ENCODE measurements around the gene RAB7B. TPM values are rescaled to one million over a fixed set of nuclear protein-coding genes. Genes with fewer than 3 reads are reported as not detected.

The RAB7B gene
- total and polyA plus RNA-seq, 2 of the 13 experiments (the other 11 are each of a cell fraction or from before 2014, with no cell fraction given) = 0.05 to 0.46 TPM

GRCh38 chr1:205992218-205992882 lies 10.8 kb downstream of the RAB7B start:
- no peaks in the 10 kb centered on the region for H4K20me1 ChIP-seq (ENCODE audit: insufficient read depth, low read length)
- H3K79me2 ChIP-seq (ENCODE audit: insufficient read depth, low read length) = no peaks in the 10 kb centered on the region
- H3K4me1 ChIP-seq (ENCODE audit: insufficient read depth, low read length) = no peaks in the 10 kb centered on the region
- 75% methylated on average over 14 of the region's 14 CpGs for WGBS (ENCODE audit: low lambda C conversion rate)
- no peak overlapping the region for H3K4me3 ChIP-seq (replicated peaks in 1 of 3; ENCODE audit: insufficient read depth in 1 of 3, low read depth in 2 of 3, low read length in 3 of 3)
- no peak overlapping the region for H2AFZ ChIP-seq (ENCODE audit: low read length)
- BruUV-seq (replicated peaks) = no TSS peak
- intact Hi-C loops (cut with micrococcal nuclease; ENCODE audit: unreplicated experiment) = no loop called here
- H3K9ac ChIP-seq (ENCODE audit: insufficient read depth, low read depth, low read length) = no peak overlapping the region
- H3K27me3 ChIP-seq (ENCODE audit: control insufficient read depth in 1 of 2, insufficient read depth in 2 of 2, low read length in 2 of 2) = peaks cover 0 to 9% of the 10 kb centered on the region in 2 experiments; a peak in 2 of 5 replicates
- no peaks in the 10 kb centered on the region for H3K36me3 ChIP-seq (replicated peaks in 1 of 2; ENCODE audit: control insufficient read depth in 1 of 2, insufficient read depth in 2 of 2, low read length in 2 of 2)
- DNase-seq (ENCODE audit: low spot score) (no peak), ATAC-seq (no peak), FAIRE-seq (no peak)
- in situ Hi-C loops (cut with HindIII; ENCODE audit: extremely low pct_ligation_motif_present, low pct_unique_long_range_greater_than_20kb) = no loop called here
- TF ChIP-seq ZNF30 (CRISPR knock-in tag; IDR thresholded peaks at IDR 0.05) (no peak), CHD2 (IDR thresholded peaks at IDR 0.05; ENCODE audit: low read depth, low read length) (no peak), NR0B2 (CRISPR knock-in tag; IDR thresholded peaks at IDR 0.05) (no peak), ZNF577 (CRISPR knock-in tag; IDR thresholded peaks at IDR 0.05; ENCODE audit: borderline replicate concordance, low read depth) (no peak)
- POLR2A ChIA-PET = no interaction called here
- H3K4me2 ChIP-seq (ENCODE audit: low read depth, low read length) = no peak overlapping the region
- no peak overlapping the region for H3K27ac ChIP-seq (ENCODE audit: extremely low read length, insufficient read depth, low read length)
- CTCF ChIA-PET (ENCODE audit: low intra/inter-chr PET ratio, low total read pairs) = no interaction called here
- no peaks in the 10 kb centered on the region for H3K9me3 ChIP-seq (ENCODE audit: low read length)

- no peaks in the 10 kb centered on the region for H3K36me3 ChIP-seq (replicated peaks in 1 of 2; ENCODE audit: control insufficient read depth in 1 of 2, insufficient read depth in 2 of 2, low read length in 2 of 2)
- no peaks in the 10 kb centered on the region for H3K79me2 ChIP-seq (ENCODE audit: insufficient read depth, low read length)
- no peaks in the 10 kb centered on the region for H3K9me3 ChIP-seq (ENCODE audit: low read length)
- no TSS peak for BruUV-seq (replicated peaks)
- H3K27ac ChIP-seq (ENCODE audit: extremely low read length, insufficient read depth, low read length) = no peak overlapping the region
- H3K9ac ChIP-seq (ENCODE audit: insufficient read depth, low read depth, low read length) = no peak overlapping the region
- DNase-seq (ENCODE audit: low spot score) = no peak
- POLR2A ChIA-PET = no interaction called here
- H2AFZ ChIP-seq (ENCODE audit: low read length) = no peak overlapping the region
- intact Hi-C loops (cut with micrococcal nuclease; ENCODE audit: unreplicated experiment) = no loop called here
- H3K27me3 ChIP-seq (ENCODE audit: control insufficient read depth in 1 of 2, insufficient read depth in 2 of 2, low read length in 2 of 2) = peaks cover 0 to 9% of the 10 kb centered on the region in 2 experiments; a peak in 2 of 5 replicates
- H3K4me2 ChIP-seq (ENCODE audit: low read depth, low read length) = no peak overlapping the region
- CTCF ChIA-PET (ENCODE audit: low intra/inter-chr PET ratio, low total read pairs) = no interaction called here
- H4K20me1 ChIP-seq (ENCODE audit: insufficient read depth, low read length) = no peaks in the 10 kb centered on the region
- in situ Hi-C loops (cut with HindIII; ENCODE audit: extremely low pct_ligation_motif_present, low pct_unique_long_range_greater_than_20kb) = no loop called here
- H3K4me3 ChIP-seq (replicated peaks in 1 of 3; ENCODE audit: insufficient read depth in 1 of 3, low read depth in 2 of 3, low read length in 3 of 3) = no peak overlapping the region
- WGBS (ENCODE audit: low lambda C conversion rate) = 35% methylated on average over 4 of the region's 4 CpGs
- H3K4me1 ChIP-seq (ENCODE audit: insufficient read depth, low read length) = no peaks in the 10 kb centered on the region
- no peak for FAIRE-seq
- no peak for ATAC-seq
- TF ChIP-seq FOXJ3 (CRISPR knock-in tag; IDR thresholded peaks at IDR 0.05; ENCODE audit: borderline replicate concordance) = no peak
- no peak for TF ChIP-seq ZNF790 (CRISPR knock-in tag; IDR thresholded peaks at IDR 0.05; ENCODE audit: borderline replicate concordance)
- TF ChIP-seq DNMT3B (CRISPR knock-in tag; conservative IDR thresholded peaks at IDR 0.05) = no peak
- no peak for TF ChIP-seq IRF1 (CRISPR knock-in tag; IDR thresholded peaks at IDR 0.05; ENCODE audit: low read depth)
- TF ChIP-seq ZFYVE20 (CRISPR knock-in tag; IDR thresholded peaks at IDR 0.05; ENCODE audit: borderline replicate concordance, low read depth) = no peak
- no peak for TF ChIP-seq HNRNPUL1 (IDR thresholded peaks at IDR 0.05; ENCODE audit: low read depth, low read length)
- TF ChIP-seq GTF3A (CRISPR knock-in tag; conservative IDR thresholded peaks at IDR 0.05) = no peak
- TF ChIP-seq ZNF343 (CRISPR knock-in tag; IDR thresholded peaks at IDR 0.05) = no peak
- no peak for TF ChIP-seq SOX5 (CRISPR knock-in tag; IDR thresholded peaks at IDR 0.05; ENCODE audit: borderline replicate concordance)
Observed at GRCh38 chr1:205991237-205991636, 12.0 kb downstream of the RAB7B start.
